Measurements from ENCODE around the gene MARCHF2.
A peak's percentile ranks its signal among the peaks of the same experiment; 100 is the strongest.
"Not testable (repeated sequence)": the region's sequence is repeated elsewhere in the genome, so short reads cannot be mapped to it uniquely, and the experiment has no call there.

Gene MARCHF2

GRCh38 chr19:8412783-8413628 is at the start of gene MARCHF2:
Gene MARCHF2 (plus strand): TSS chr19:8413305. CDS start chr19:8421841, 8,536 bp downstream.
- peak; percentile 99 for DNase-seq (ENCODE audit: low read depth)

- peak; percentile 64 for DNase-seq (ENCODE audit: low read depth)
These were observed 49.0 kb upstream of the MARCHF2 start, which contains the start of gene ANGPTL4 for GRCh38 chr19:8363803-8364771. Gene ANGPTL4 (plus strand): TSS chr19:8364155. CDS start chr19:8364322, 167 bp downstream.

- DNase-seq (ENCODE audit: low read depth): no peak
These were observed 47.0 kb upstream of the MARCHF2 start for GRCh38 chr19:8366121-8366581.

GRCh38 chr19:8366961-8367326 is 46.2 kb upstream of the MARCHF2 start:
- DNase-seq (ENCODE audit: low read depth): no peak

- DNase-seq (ENCODE audit: low read depth): no peak
These were observed 45.6 kb upstream of the MARCHF2 start for GRCh38 chr19:8367327-8368001.

GRCh38 chr19:8370176-8371010 is 42.7 kb upstream of the MARCHF2 start:
- DNase-seq (ENCODE audit: low read depth): no peak

- no peak for DNase-seq (ENCODE audit: low read depth)
These were observed 41.9 kb upstream of the MARCHF2 start for GRCh38 chr19:8371011-8371804.

GRCh38 chr19:8373867-8374813 is 39.0 kb upstream of the MARCHF2 start:
- no peak for DNase-seq (ENCODE audit: low read depth)

GRCh38 chr19:8375766-8376165 is 37.3 kb upstream of the MARCHF2 start:
- DNase-seq (ENCODE audit: low read depth): not testable (repeated sequence)

GRCh38 chr19:8376373-8376974 is 36.6 kb upstream of the MARCHF2 start:
- not testable (repeated sequence) for DNase-seq (ENCODE audit: low read depth)

GRCh38 chr19:8377598-8377997 is 35.5 kb upstream of the MARCHF2 start:
- no peak for DNase-seq (ENCODE audit: low read depth)

GRCh38 chr19:8379156-8379891 is 33.8 kb upstream of the MARCHF2 start:
- not testable (repeated sequence) for DNase-seq (ENCODE audit: low read depth)

- DNase-seq (ENCODE audit: low read depth): not testable (repeated sequence)
These were observed 28.5 kb upstream of the MARCHF2 start for GRCh38 chr19:8384569-8384968.

- DNase-seq (ENCODE audit: low read depth): not testable (repeated sequence)
These were observed 28.0 kb upstream of the MARCHF2 start for GRCh38 chr19:8385103-8385502.

GRCh38 chr19:8385566-8385965 is 27.5 kb upstream of the MARCHF2 start:
- not testable (repeated sequence) for DNase-seq (ENCODE audit: low read depth)

GRCh38 chr19:8386419-8386818 is 26.7 kb upstream of the MARCHF2 start:
- DNase-seq (ENCODE audit: low read depth): not testable (repeated sequence)

GRCh38 chr19:8386990-8387389 is 26.1 kb upstream of the MARCHF2 start:
- no peak for DNase-seq (ENCODE audit: low read depth)

Measured in activated T-cell treated with anti-CD3 and anti-CD28 coated beads for 48 hours (primary cell).